Measurements from ENCODE around the gene DDX50. TPM values are rescaled to one million over a fixed set of nuclear protein-coding genes. Genes with fewer than 3 reads are reported as not detected.
A peak's percentile ranks its signal among the peaks of the same experiment; 100 is the strongest.

The DDX50 gene
- polyA plus RNA-seq, 1 experiment: 23.1 TPM

- TF ChIP-seq, protein P1, sequence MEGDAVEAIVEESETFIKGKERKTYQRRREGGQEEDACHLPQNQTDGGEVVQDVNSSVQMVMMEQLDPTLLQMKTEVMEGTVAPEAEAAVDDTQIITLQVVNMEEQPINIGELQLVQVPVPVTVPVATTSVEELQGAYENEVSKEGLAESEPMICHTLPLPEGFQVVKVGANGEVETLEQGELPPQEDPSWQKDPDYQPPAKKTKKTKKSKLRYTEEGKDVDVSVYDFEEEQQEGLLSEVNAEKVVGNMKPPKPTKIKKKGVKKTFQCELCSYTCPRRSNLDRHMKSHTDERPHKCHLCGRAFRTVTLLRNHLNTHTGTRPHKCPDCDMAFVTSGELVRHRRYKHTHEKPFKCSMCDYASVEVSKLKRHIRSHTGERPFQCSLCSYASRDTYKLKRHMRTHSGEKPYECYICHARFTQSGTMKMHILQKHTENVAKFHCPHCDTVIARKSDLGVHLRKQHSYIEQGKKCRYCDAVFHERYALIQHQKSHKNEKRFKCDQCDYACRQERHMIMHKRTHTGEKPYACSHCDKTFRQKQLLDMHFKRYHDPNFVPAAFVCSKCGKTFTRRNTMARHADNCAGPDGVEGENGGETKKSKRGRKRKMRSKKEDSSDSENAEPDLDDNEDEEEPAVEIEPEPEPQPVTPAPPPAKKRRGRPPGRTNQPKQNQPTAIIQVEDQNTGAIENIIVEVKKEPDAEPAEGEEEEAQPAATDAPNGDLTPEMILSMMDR (IDR thresholded peaks at IDR 0.05; ENCODE audit: insufficient read depth, low read depth, low read length): no peak
- CTCF ChIA-PET: interaction anchor here (0.6 kb wide), 1 partner anchor 18 kb away, joined by 3 read pairs; no protein-coding TSS in a partner anchor
- POLR2A ChIA-PET: no interaction called here
- Histone ChIP-seq H3K4me3 (ENCODE audit: low read depth, low read length) (no peak overlapping the region), H3K36me3 (ENCODE audit: control insufficient read depth, insufficient read depth, low read length) (no peaks in the 10 kb centered on the region), H3K27me3 (ENCODE audit: control insufficient read depth, insufficient read depth, low read length) (no peaks in the 10 kb centered on the region; the same call in 1 of the 2 replicates)
- DNase-seq (ENCODE audit: low read depth): no peak
Measured at GRCh38 chr10:68869623-68870022, 31.5 kb upstream of the DDX50 start.

DNA sequence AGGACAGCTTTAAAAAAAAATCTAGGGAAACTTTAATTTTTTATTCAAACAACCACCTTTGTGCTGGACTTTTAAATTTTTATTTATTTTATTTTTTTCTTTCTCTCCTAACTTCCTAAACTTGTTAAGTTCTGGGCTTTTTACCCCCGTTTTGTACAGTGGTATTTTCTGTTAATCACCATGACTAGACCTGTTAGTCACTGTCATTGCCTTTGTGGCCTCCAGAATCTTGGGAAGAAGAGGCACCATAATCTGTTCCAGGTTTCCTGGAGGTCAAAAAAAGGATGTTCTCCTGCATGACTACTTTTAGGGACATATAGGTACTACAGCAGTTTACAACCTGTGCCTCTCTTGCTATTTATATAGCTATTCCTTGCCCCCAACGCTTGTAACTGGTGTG lies 31.1 kb upstream of the DDX50 start:
- TF ChIP-seq, protein P1 (IDR thresholded peaks at IDR 0.05; ENCODE audit: insufficient read depth, low read depth, low read length): no peak
- Histone ChIP-seq H3K4me3 (ENCODE audit: low read depth, low read length) (no peak overlapping the region), H3K36me3 (ENCODE audit: control insufficient read depth, insufficient read depth, low read length) (no peaks in the 10 kb centered on the region), H3K27me3 (ENCODE audit: control insufficient read depth, insufficient read depth, low read length) (no peaks in the 10 kb centered on the region; the same call in 1 of the 2 replicates)
- ChIA-PET POLR2A (no interaction called here), CTCF (interaction anchor here (0.6 kb wide), 1 partner anchor 17 kb away, joined by 3 read pairs; no protein-coding TSS in a partner anchor)
- DNase-seq (ENCODE audit: low read depth): no peak

DNA sequence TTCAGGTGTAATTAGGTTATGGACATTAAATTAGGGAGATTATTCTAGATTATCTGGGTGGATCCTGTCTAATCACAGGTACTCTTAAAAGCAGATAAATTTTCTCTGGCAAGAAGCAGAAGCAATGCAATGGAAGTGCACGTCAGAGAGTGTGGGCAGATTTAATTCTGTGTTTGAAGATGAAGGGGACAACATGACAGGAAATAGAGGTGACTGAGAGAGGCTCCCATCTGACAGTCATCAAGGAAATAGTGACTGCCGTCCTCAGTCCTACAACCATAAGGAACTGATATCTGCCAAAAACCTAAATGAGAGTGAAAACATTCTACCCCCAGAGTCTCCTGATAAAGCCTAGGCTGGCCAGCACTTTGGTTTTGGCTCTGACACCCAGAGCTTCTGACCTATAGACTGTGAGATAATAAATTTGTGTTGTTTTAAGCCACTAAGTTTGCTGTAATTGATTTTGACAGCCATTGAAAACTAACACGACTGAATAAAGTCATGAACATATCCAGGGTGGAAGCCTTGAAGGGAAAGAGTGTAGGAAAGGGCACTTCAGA lies 30.5 kb upstream of the DDX50 start:
- TF ChIP-seq, protein P1 (IDR thresholded peaks at IDR 0.05; ENCODE audit: insufficient read depth, low read depth, low read length): no peak
- H3K27me3 ChIP-seq (ENCODE audit: control insufficient read depth, insufficient read depth, low read length): no peaks in the 10 kb centered on the region; the same call in 1 of the 2 replicates
- DNase-seq (ENCODE audit: low read depth): no peak
- H3K36me3 ChIP-seq (ENCODE audit: control insufficient read depth, insufficient read depth, low read length): no peaks in the 10 kb centered on the region
- CTCF ChIA-PET: no interaction called here
- POLR2A ChIA-PET: interaction anchor here (0.6 kb wide), 1 partner anchor 573 kb away, joined by 6 read pairs; no protein-coding TSS in a partner anchor
- no peak overlapping the region for H3K4me3 ChIP-seq (ENCODE audit: low read depth, low read length)

GRCh38 chr10:68871105-68871711 lies 29.9 kb upstream of the DDX50 start:
- TF ChIP-seq, protein P1 (IDR thresholded peaks at IDR 0.05; ENCODE audit: insufficient read depth, low read depth, low read length): no peak
- POLR2A ChIA-PET: interaction anchor here (0.6 kb wide), 2 partner anchors 536 to 574 kb away, joined by 4 to 6 read pairs; no protein-coding TSS in a partner anchor
- DNase-seq (ENCODE audit: low read depth): no peak
- CTCF ChIA-PET: no interaction called here
- no peaks in the 10 kb centered on the region; the same call in 1 of the 2 replicates for H3K27me3 ChIP-seq (ENCODE audit: control insufficient read depth, insufficient read depth, low read length)
- H3K36me3 ChIP-seq (ENCODE audit: control insufficient read depth, insufficient read depth, low read length): no peaks in the 10 kb centered on the region
- no peak overlapping the region for H3K4me3 ChIP-seq (ENCODE audit: low read depth, low read length)

DNA sequence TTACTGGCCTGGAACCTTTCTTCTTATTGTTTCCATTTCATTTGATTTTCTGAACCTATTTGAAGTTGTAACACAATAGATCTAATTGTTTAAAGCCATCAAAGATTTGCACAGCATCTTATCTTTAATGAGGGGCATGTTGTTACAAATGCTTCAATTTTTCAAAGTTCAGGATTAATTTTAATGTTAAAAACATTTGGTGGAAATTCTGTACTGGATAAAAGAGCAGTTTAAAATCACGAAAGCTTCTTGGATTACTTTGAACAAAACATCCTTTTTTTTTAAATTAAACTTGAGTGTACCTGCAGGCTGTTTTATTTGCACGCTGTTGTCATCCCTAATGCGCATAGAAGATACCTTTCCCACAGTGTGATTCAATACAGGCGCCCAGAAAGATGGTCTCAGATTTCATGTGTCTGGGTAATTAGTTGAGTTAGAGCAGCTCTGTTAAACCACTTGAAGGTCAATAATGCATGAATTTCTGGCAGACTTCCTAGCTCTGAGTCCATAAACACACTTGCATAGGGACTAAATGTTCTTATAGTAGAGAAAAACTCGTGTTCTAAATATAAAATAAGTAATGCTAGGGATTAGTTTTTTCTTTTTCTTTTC lies 29.3 kb upstream of the DDX50 start:
- ChIA-PET POLR2A (interaction anchor here (0.6 kb wide), 1 partner anchor 536 kb away, joined by 4 read pairs; no protein-coding TSS in a partner anchor), CTCF (no interaction called here)
- Histone ChIP-seq H3K4me3 (ENCODE audit: low read depth, low read length) (no peak overlapping the region), H3K27me3 (ENCODE audit: control insufficient read depth, insufficient read depth, low read length) (no peaks in the 10 kb centered on the region; the same call in 1 of the 2 replicates), H3K36me3 (ENCODE audit: control insufficient read depth, insufficient read depth, low read length) (no peaks in the 10 kb centered on the region)
- TF ChIP-seq, protein P1 (IDR thresholded peaks at IDR 0.05; ENCODE audit: insufficient read depth, low read depth, low read length): no peak
- DNase-seq (ENCODE audit: low read depth): peak; percentile 51

Data from BJ (cell line).